GM21825 (cell line): ENCODE data around the gene FOXP1.

Experiments used
- ATAC-seq: cut with Tn5 transposase; IDR thresholded peaks from one replicate; pipeline ENCODE4 v1.9.1; 2021; ENCODE audit warnings: mild to moderate bottlenecking, moderate library complexity; ENCODE audit not compliant: unreplicated experiment

Gene FOXP1

DNA sequence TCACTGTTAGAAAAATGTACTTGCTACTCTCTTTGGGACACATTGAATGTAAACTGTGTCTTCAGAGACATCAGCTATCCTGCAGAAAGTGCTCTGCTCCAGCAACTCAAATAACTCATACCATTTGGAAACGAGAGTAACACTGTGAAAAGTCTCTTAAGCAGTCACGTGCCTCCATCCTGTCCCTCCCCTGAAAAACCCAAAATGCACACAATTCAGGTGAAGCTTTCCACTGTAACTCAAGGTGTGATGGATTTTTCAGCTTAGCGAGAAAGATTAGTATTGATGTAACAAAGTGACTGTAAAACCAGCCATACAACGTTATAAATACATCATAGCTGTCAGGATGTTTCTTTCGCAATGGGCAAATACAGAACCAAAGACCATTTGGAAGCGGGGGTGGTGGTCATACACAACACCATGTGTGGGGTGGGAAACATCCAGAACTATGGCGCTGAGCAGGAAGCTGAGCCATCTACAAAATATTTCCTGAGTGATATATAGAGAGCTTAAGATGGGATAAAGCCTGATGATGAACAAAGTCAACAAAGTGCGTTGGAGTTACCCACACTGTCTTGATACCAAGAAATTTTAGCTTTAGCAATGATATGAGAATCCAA lies 332.3 kb downstream of the FOXP1 start:
- no peak for ATAC-seq

DNA sequence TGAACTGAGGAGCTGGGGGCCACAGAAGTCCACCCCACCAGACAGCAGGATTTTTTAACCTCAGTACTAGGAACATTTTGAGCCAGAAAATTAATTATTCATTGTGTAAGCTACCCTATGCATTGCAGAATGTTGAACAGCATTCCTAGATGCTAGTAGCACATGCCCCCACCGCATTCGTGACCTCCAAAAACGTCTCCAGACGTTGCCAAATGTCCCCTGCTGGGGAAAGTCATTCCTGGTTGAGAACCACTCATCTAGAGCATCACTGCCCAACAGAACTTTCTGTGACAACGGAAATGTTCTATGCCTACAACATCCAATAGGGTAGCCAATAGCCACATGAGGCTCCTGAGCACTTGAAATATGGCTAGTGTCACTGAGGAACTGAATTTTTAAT lies 333.5 kb downstream of the FOXP1 start:
- no peak for ATAC-seq

DNA sequence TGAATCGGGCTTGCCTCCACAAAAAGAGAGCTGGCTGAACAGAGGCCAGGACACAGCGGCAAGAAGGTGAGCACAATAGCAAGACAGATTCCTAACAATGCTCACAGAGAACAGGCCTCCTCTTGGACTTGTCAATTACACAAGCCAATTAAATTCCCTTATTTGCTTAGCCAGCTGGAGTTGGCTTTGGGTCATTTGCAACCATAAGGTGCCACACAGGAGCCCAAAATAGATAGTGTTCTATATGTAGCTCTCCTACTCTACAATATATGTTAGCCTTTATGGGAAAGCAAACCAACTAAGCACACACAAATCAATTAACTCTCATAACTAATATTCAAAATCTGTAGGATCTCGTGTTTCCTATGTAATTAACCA lies 335.6 kb downstream of the FOXP1 start:
- ATAC-seq: no peak

DNA sequence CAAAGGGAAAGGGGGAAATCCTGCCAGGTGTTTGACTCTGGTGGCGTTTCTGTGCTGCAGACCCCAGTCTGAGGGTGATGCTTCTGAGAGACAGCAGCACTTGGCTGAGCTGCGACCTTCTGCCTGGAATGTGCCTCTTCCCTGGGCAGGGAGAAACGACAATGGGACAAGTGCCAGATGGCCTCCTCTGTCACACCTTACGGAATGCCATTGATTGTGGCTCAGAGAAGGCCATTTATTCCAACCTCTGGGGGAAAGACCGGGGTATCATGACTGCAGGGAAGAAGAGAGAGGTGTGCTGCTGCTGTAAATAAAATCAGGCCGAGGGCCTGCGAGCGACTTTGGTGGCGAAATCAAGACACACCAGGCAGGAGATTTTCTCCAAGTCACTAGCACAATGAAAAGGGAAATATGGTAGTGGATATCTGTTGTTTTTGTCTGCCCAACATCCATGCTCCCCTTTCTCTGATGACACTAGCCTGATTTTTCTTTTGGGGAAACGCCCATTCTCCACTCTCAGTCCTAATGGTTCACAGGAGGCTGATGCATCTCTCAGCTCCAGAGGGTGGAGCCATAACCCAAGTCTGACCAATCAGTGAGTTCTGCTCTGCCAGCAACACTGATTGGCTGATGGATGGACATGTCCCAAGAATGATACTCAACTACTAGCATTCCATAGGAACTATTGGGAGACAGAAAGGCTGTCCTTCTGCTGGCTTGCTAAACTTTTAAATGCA lies 336.1 kb downstream of the FOXP1 start:
- no peak for ATAC-seq

DNA sequence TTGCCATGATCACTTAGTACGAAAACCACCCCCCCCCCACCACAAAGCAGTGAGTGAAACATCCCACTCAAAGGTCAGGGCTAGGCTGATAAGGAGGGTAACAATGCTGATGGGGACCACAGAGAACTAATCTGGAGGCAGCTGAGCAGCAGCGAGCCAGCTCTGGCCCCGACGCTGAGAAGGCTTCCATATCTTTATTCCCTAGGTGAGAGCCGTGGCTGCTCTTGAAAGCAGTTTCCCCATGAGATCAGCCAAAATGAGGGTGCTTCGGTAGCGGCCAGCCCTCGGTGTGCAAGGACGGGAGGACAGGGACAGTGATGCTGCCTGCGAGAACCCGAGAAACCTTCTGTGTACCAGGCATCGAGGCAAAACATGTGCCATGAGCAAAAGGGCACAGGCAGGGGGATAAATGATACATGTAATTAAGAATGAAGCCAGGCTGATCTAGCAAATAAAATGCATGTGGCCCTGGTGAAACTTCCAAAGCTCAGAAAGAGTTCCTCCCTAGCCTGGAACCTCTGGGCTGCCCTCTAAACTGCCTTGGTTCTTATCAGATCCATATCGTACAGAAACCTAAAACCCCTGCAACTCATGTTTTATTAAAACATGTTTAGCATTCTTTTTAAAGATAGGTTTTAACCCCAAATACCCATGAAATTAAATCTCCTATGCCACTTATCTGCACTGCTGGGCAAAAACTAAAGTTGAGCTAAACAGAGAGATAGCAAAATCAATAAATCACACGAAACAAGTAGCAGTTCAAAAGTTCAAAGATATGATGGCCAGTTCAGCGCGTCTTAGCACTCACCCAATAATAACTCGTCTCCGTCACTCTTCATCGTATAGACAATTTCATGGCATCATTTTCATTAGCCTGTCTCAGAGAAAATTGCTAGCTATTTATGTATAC lies 337.3 kb downstream of the FOXP1 start:
- ATAC-seq: no peak

DNA sequence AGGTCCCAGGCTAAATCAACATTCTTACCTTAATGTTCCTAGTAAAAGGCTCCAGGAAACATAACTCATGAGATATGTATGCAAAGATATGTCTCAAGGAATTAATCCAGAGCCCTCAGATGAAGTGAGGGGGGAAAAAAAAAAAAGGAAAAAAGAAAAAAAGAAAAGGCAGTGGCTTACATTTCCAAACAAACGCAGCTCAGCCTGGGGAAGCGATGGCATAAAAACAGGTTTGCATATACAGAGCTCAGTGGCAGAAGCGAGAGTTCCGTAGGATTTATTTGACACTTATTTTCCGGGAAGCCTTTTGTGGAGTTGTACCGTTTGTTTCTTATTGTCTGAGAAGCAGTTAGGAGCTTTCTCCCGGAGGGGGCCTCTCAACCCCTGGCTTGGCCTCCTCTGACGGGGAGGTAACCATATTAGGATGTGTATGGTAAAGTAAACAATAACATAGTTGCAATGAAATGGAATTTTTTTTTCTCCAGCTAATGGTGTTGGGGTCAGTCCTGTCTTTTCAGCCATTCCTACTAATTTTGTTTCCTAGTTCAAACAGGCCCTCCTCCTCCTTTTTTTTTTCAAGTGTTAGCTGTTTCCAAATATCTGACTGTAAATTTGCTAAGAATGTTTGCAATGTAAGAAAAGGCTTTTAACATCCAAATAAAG lies 338.6 kb downstream of the FOXP1 start:
- ATAC-seq: no peak

DNA sequence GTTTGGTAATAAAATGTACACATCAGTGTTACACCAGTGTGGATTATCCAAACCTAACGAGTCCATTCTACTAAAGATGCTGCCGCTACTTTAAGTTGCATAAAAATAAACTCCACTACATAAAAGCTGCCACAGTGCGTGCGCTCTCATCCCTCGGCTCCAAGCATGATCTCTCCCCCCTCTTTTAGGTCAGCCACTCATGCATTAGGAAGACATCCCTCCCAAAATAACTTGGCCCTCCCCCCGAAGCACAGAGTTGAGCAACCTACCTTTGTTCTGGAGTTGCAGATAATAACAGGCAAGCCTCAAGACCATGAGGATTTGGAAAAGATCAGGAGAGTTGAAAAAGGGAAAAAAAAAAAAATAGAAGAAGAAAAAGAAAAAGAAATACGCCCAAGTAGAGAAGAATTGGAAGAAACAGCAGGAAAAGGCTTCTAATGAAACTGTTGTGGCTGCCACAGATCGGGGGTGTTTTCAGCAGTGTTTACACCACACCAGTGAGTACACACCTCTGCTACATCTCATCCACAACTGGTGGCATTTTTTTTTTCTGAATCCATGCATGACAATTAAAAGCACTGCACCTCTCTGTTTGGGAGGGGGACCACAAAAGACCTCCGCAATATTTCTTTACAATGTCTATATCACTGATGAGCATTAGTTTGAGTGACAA lies 339.2 kb downstream of the FOXP1 start:
- ATAC-seq: no peak

DNA sequence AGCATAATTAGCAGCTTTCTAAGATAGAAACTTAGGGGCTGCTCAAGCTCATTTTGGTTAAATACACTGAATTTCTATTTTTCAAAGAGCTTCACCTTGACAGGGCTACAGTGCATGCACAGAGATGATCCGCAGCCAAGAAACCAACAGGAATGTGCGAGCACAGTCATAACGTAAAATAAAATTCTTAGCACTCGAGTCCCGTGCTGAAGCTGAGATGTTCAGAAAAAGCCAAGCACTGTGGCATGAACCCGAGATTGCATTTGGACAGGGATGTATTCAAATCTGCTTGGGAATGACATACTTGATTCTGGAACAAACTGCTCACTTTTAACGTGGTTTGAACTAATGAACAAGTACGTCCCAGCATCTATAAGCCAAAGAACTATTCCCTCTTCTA lies 340.3 kb downstream of the FOXP1 start:
- ATAC-seq: no peak

DNA sequence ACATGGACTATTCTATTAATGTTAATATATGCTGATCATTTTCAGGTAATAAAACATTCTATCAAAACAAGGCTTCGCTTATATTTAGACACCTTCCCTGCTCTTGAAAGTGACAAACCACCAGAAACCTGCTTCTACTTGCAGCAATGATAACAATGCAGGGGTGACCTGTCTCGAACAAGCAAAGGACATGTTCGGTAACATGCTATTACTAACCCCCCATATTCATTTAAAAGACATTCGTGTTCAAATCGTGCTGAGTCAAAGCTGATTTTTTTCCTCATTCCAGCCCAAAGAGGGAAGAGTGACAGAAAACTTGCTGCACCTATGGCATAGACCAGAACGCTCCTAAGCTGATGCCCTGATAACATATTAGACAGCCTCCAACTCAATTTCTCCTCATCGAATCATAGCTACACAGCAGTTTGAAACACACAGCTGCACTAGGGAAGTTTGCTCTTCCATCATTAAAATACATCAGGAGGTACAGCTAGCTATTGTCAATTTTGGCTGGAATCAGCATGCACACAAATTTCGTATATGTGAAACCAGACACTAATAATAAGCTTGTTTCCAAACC lies 341.5 kb downstream of the FOXP1 start:
- ATAC-seq: no peak

DNA sequence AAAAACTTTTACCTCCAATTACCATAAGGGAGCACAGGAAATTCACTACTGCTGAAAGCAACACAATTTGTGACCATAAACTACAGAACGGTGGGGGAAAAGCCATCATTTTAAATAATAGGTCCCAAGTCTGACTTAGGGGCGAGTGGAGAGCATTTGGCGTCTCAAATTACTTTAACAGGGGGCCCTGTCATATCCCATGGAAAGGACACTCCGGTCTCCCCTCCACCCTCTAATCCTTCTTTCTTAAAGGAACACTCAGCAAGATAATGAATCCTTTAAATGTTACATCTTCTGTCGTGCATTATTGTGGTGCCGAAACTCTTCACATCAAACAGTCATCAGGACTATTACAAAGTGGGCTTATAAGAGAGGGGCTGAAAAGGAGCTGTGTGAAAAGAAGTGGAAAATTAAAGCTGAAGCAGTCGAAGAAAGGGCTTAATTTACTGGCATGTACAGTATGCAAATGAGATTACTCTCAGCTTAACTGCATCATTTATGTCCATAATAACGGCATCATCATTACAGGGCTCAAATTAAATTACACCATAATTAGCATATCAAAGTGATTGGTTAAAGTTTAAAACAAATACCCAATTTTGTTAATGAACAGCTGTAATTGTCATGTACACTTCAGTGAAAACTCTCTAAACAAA lies 342.2 kb downstream of the FOXP1 start:
- ATAC-seq: no peak

DNA sequence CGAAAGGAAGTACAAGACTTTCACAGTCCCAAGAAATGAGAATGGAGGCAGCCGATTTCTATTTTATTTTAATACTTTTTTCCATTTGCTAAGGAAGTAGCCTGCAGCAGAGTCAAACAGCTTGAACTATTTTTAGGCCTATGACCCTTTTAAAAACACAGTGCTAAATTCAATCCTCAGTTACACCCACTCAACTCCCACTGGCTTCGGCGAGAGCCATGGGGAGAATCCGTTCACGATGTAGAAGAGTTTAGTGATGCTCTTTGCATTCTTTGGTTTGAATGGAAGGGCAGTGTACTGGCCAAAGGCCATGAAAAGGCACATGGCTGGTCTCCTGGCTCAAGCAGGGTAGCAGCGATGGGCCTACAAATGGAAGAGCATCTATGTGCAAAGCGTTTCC lies 343.5 kb downstream of the FOXP1 start:
- no peak for ATAC-seq

DNA sequence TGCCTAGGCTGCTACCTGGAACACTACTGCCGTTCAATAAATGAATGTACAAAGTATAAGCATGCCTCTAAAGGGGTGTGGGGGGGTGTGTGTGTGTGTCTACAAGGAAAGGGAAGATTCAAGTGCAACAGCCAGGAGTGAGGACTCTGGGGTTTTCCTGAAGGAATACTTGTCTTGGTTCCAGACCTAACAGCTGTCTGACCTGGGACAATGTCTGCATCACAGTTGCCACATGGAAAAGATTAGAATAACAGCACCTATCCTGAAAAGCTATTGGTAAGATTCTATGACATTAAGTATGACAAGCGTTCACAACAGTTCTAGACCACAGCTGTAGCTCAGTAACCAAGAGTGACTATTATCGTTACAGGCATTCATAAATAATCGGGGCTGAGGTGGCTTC lies 345.2 kb downstream of the FOXP1 start:
- ATAC-seq: no peak

DNA sequence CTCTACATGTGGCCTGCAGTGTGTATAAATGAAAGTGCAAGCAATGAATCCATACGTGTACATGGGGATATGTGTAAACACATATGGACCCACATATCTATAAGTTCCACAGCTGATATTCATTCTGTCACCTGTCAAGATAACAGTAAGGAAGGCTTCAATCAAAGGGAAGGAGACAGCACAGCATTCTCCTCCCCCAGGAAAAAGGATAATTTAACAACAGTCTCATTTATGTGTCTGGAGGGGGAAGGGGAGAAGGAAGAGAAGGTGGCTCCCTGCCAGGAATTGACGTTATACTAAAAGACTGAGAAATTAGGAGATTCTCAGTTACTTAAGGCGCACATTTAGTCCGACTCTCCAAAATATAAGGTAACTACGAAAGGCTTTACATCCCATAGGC lies 345.9 kb downstream of the FOXP1 start:
- ATAC-seq: no peak

DNA sequence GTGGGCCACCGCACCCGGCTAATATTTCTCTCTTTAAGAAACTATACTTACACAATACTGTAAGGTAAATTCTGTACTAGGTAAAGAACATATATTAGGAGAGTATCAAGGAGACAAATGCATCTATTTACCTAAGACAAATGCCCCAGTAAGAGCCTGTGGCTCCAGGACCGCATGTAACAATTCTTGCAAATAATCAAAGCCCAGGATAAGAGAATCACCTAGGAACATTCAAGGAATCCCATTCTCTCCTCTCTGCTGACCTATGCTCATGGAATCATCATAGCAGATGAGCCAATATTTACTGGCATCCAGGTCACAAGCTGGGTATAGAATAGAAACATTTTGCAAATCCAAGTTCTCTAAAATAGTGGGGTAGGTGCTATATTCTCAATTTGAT lies 347.7 kb downstream of the FOXP1 start:
- no peak for ATAC-seq

DNA sequence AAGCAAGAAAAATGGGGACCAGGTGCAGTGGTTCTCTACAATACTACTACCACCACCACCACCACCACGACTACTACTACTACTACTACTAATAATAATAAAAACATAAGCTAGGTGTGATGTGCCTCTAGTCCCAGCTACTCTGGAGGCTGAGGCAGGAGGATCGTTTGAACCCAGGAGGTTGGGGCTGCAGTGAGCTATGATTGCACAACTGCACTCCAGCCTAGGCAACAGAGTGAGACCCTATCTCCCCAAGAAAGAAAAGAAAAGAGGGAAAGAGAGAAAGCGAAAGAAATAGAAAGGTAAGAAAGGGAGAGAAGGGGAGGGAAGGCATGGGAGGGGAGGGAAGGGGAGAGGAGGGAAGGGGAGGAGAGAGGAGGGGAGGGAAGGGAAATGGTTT lies 350.6 kb downstream of the FOXP1 start:
- ATAC-seq: no peak

DNA sequence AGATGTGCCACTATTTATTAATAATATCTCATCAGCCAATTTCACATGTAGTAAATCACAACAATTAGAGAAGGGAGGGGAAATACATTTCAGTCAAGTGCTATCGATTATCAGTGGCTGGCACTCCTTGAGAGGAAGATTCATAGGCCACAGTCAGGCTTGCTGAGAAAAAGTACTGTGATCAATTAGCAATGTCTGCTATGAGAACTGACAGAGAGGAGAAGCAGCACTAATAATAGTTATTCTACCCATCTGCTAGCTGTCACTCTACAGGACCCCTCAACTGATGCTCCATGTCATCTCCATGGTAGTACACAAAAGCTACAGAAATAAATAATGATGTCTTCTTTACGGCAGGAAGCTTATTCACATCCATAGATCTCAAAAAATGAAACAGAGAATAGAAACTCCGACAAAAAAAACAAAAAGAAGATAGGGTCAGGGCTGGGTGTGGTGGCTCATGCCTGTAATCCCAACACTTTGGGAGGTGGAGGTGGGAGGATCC lies 351.3 kb downstream of the FOXP1 start:
- no peak for ATAC-seq

DNA sequence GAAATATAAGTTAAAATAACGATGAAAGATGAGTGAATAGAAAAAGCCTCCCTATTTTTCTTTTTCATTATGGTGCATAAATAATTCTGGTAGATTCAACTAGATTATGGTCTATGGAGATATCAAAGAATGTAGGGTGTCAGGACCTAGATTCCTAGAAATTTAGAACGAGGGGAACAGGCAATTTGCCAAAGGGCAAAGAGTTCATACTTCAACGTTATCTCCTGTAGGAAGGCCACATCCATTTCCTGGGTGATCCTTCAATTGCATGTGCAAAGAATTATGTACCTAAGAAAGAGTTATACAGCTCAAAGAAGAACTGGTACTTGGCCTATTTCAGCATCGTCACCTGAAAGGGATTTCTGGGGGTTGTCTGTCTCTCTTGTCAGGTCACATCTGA lies 351.8 kb downstream of the FOXP1 start:
- ATAC-seq: no peak

DNA sequence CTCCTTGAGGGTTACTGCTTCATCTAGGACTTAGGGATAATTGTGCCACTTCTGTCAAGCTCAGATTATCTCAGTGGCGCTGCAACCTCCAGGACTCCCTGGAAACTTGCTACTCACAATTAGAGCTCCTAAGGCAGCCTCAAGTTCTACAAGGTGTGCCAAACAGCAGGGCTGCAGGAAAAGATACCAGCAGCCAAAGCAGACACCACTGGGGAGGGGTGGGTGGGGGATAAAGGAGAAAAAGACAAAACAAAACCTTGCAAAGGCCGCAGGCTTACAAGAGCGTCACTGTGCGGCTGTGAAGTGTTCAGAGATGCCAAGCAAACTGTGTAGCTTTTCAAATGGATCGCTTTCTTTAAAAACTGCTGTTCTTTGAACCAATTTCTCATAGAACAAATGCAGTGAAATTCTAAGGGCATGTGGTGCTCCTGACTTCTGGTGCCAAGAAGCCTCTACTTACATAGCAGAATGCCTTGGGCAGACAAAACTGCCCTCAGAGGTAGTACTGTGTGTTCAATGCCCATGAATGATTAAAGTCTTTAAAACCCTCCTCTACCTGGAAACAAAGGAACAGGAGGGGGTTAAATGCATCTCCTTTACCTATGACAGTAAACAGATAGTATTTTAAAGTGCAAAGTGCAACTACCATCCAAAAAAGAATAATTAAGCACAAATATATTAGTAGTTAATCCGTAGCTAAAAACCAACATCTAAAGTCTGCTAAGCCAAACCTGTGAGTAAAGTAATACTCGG lies 353.4 kb downstream of the FOXP1 start:
- ATAC-seq: no peak
